Mesenchymal stem cell (in vitro differentiated cells and primary cell): ENCODE results near the gene SKA2.

Experiments used
- DNase-seq: peaks from one replicate; pipeline ENCODE4 v3.0.0-alpha.2; 2013
- H2AFZ ChIP-seq: one replicate; pipeline ENCODE4 v1.6.1; 2013; ENCODE audit warnings: low read depth, mild to moderate bottlenecking, control low read depth, inconsistent platforms, low read length, moderate library complexity
- H2AK5ac ChIP-seq: 2 replicates; pipeline ENCODE4 v1.6.1; 2013; ENCODE audit warnings: low read length, moderate library complexity, mild to moderate bottlenecking, inconsistent platforms; ENCODE audit not compliant: severe bottlenecking
- H2BK120ac ChIP-seq: one replicate; pipeline ENCODE4 v1.6.1; 2013; ENCODE audit warnings: low read depth, mild to moderate bottlenecking, inconsistent platforms, low read length, moderate library complexity
- H2BK12ac ChIP-seq, 2 experiments: one replicate each; pipeline ENCODE4 v1.6.1; 2013; ENCODE audit warnings: inconsistent platforms in 2 of 2, low read length in 2 of 2, mild to moderate bottlenecking in 2 of 2, moderate library complexity in 2 of 2, control low read depth in 1 of 2
- H2BK15ac ChIP-seq: one replicate; pipeline ENCODE4 v1.6.1; 2013; ENCODE audit warnings: mild to moderate bottlenecking, low read depth, inconsistent platforms; ENCODE audit not compliant: poor library complexity, severe bottlenecking
- H2BK5ac ChIP-seq: 2 replicates; pipeline ENCODE4 v1.6.1; 2013; ENCODE audit warnings: low read depth, mild to moderate bottlenecking, low read length, control low read depth, inconsistent platforms; ENCODE audit not compliant: poor library complexity, severe bottlenecking
- H3K14ac ChIP-seq, 2 experiments: one replicate each; pipeline ENCODE4 v1.6.1; 2013; ENCODE audit warnings: inconsistent platforms in 2 of 2, low read length in 2 of 2, control low read depth in 1 of 2, mild to moderate bottlenecking in 1 of 2, moderate library complexity in 1 of 2
- H3K18ac ChIP-seq, 2 experiments: one replicate each; pipeline ENCODE4 v1.6.1; 2013; ENCODE audit warnings: inconsistent platforms in 2 of 2, low read length in 2 of 2, control low read depth in 1 of 2, low read depth in 1 of 2, mild to moderate bottlenecking in 1 of 2
- H3K23ac ChIP-seq, 2 experiments: one replicate each; pipeline ENCODE4 v1.6.1; 2013; ENCODE audit warnings: inconsistent platforms in 2 of 2, low read length in 2 of 2, mild to moderate bottlenecking in 2 of 2, moderate library complexity in 2 of 2, control low read depth in 1 of 2
- H3K27ac ChIP-seq: 2 replicates; pipeline ENCODE4 v1.5.1; 2013; ENCODE audit warnings: mild to moderate bottlenecking, moderate library complexity, low read length, control low read depth, inconsistent platforms; ENCODE audit not compliant: poor library complexity, severe bottlenecking
- H3K27me3 ChIP-seq, 2 experiments: 2 replicates each; pipeline versions ENCODE4 v1.6.1 to v1.7.0; 2013; ENCODE audit warnings: low read length in 2 of 2, mild to moderate bottlenecking in 2 of 2, moderate library complexity in 2 of 2, control low read depth in 1 of 2, inconsistent platforms in 1 of 2; ENCODE audit not compliant: control insufficient read depth in 1 of 2, insufficient read depth in 1 of 2
- H3K36me3 ChIP-seq, 2 experiments: 2 replicates each; pipeline versions ENCODE4 v1.6.1 to v1.7.0; 2013; ENCODE audit warnings: low read length in 2 of 2, control low read depth in 1 of 2, inconsistent platforms in 1 of 2, low read depth in 1 of 2, mild to moderate bottlenecking in 1 of 2; ENCODE audit not compliant: insufficient read depth in 2 of 2, control insufficient read depth in 1 of 2
- H3K4ac ChIP-seq, 2 experiments: one replicate each; pipeline ENCODE4 v1.6.1; 2013; ENCODE audit warnings: inconsistent platforms in 2 of 2, low read length in 2 of 2, mild to moderate bottlenecking in 2 of 2, moderate library complexity in 2 of 2, control low read depth in 1 of 2, low read depth in 1 of 2
- H3K4me1 ChIP-seq: 2 replicates; pipeline ENCODE4 v1.6.1; 2013; ENCODE audit warnings: low read depth, low read length, control low read depth; ENCODE audit not compliant: control insufficient read depth, insufficient read depth
- H3K4me2 ChIP-seq: 2 replicates; pipeline ENCODE4 v1.6.1; 2013; ENCODE audit warnings: low read length, mild to moderate bottlenecking, inconsistent platforms; ENCODE audit not compliant: poor library complexity, severe bottlenecking
- H3K4me3 ChIP-seq, 2 experiments: 2 replicates each; pipeline versions ENCODE4 v1.5.1 to v1.7.0; 2013; ENCODE audit warnings: low read length in 2 of 2, mild to moderate bottlenecking in 2 of 2, control low read depth in 1 of 2, low read depth in 1 of 2; ENCODE audit not compliant: insufficient read depth in 1 of 2
- H3K79me1 ChIP-seq: replicated peaks from 2 replicates; pipeline ENCODE4 v1.6.1; 2013; ENCODE audit warnings: mild to moderate bottlenecking, control low read depth, low read length, inconsistent platforms; ENCODE audit not compliant: poor library complexity, severe bottlenecking
- H3K9ac ChIP-seq: 2 replicates; pipeline ENCODE4 v1.7.0; 2013; ENCODE audit warnings: mild to moderate bottlenecking, low read length, moderate library complexity
- H3K9me3 ChIP-seq: 2 replicates; pipeline ENCODE4 v1.7.0; 2013; ENCODE audit warnings: mild to moderate bottlenecking, low read length; ENCODE audit not compliant: control insufficient read depth
- H4K8ac ChIP-seq: one replicate; pipeline ENCODE4 v1.6.1; 2013; ENCODE audit warnings: inconsistent platforms, mild to moderate bottlenecking, low read length, moderate library complexity
- H4K91ac ChIP-seq: one replicate; pipeline ENCODE4 v1.6.1; 2013; ENCODE audit warnings: mild to moderate bottlenecking, low read length, inconsistent platforms
- WGBS: methylation state at CpG from one replicate; pipeline ENCODE4 v1.1.7; 2013; ENCODE audit warnings: mixed read lengths; 5-methylcytosine and 5-hydroxymethylcytosine counted together

SKA2 gene

DNA sequence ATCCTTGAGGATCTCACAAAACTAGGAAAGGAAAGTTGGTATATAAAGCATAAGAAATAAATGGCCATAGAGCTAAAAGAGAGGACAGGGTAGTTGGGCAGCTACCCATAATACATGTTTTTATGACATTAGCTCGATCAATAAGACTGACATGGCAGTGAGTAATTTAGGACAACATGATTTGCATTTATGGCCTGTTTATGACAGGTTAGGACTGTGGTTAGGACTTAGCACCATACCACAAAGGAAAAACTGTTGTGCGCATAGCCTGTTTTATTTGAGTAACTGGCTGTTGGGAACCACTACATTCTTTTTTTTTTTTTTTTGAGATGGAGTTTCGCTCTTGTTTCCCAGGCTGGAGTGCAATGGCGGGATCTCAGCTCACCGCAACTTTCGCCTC lies 30.3 kb downstream of the SKA2 start:
- Histone ChIP-seq H4K91ac (no peak overlapping the region), H3K27me3 (no peaks in the 10 kb centered on the region), H2BK12ac (no peak overlapping the region), H3K36me3 (peaks cover 5 to 9% of the 10 kb centered on the region in 2 experiments), H2BK120ac (no peak overlapping the region), H3K14ac (no peak overlapping the region), H2BK15ac (no peak overlapping the region), H3K4me1 (peaks cover 3% of the 10 kb centered on the region), H2AFZ (no peak overlapping the region), H2AK5ac (no peak overlapping the region), H3K9ac (no peak overlapping the region), H3K27ac (no peak overlapping the region), H3K18ac (no peak overlapping the region), H3K79me1 (peaks cover 8% of the 10 kb centered on the region), H3K4ac (no peak overlapping the region), H4K8ac (no peak overlapping the region), H3K23ac (no peak overlapping the region), H3K4me2 (no peak overlapping the region), H2BK5ac (no peak overlapping the region), H3K4me3 (no peak overlapping the region), H3K9me3 (no peaks in the 10 kb centered on the region)
- no peak for DNase-seq
- WGBS = 100% methylated on average over 5 of the region's 6 CpGs

DNA sequence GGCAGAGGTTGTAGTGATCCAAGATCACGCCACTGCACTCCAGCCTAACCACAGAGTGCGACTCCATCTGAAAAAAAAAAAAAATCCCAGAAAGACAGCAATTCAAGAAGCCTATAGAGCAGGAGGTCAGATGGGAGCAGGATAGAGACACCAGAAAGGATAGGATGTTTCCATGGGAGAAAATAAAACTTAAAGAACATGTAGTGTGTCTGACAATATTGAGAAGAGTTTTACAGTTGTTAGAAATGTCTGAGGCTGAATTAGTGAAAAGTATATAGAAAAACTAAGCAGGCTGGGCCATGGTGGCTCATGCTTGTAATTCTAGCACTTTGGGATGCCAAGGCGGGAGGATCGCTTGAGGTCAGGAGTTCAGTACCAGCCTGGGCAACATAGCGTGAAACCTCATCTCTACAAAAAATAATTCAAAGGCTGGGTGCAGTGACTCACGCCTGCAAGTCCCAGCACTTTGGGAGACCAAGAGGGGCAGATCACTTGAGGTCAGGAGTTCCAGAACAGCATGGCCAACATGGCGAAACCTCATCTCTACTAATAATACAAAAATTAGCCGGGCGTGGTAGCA lies 33.0 kb downstream of the SKA2 start:
- Histone ChIP-seq H4K8ac (no peak overlapping the region), H3K18ac (no peak overlapping the region), H2AK5ac (no peak overlapping the region), H3K27me3 (no peaks in the 10 kb centered on the region), H3K9me3 (no peaks in the 10 kb centered on the region), H3K9ac (no peak overlapping the region), H2BK5ac (no peak overlapping the region), H3K4me2 (peak overlapping the region; percentile 11), H3K4me3 (no peak overlapping the region), H2AFZ (no peak overlapping the region), H3K14ac (no peak overlapping the region), H2BK15ac (no peak overlapping the region), H2BK120ac (no peak overlapping the region), H3K23ac (no peak overlapping the region), H3K79me1 (peaks cover 6% of the 10 kb centered on the region), H3K36me3 (peaks cover 2 to 15% of the 10 kb centered on the region in 2 experiments), H4K91ac (no peak overlapping the region), H3K4me1 (peaks cover 3% of the 10 kb centered on the region), H2BK12ac (no peak overlapping the region), H3K27ac (peak overlapping the region; percentile 7), H3K4ac (no peak overlapping the region)
- DNase-seq = no peak
- 100% methylated on average over 7 of the region's 9 CpGs for WGBS

DNA sequence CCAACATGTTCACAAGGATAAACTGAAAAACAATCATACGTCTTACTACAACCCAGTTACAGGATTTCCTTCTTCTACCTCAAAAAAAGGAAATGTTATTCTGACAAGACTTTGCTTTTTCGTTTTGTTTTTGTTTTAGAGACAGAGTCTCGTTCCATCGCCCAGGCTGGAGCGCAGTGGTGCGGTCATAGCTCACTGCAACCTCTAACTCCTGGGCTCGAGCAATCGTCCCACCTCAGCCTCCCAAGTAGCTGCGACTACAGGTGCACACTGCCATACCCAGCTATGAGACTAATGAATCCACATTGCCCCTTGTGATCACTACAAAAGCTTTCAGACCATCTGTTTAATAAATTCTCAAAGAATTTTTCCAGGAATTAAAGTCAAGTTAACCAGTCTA lies 39.5 kb downstream of the SKA2 start:
- Histone ChIP-seq H3K4me2 (no peak overlapping the region), H2BK120ac (no peak overlapping the region), H3K18ac (no peak overlapping the region), H3K4me1 (no peaks in the 10 kb centered on the region), H2AFZ (no peak overlapping the region), H3K9me3 (no peaks in the 10 kb centered on the region), H2BK15ac (no peak overlapping the region), H3K79me1 (peaks cover 16% of the 10 kb centered on the region), H2BK5ac (no peak overlapping the region), H3K4me3 (no peak overlapping the region), H3K27me3 (no peaks in the 10 kb centered on the region), H4K8ac (no peak overlapping the region), H3K27ac (no peak overlapping the region), H2BK12ac (no peak overlapping the region), H3K4ac (no peak overlapping the region), H3K36me3 (peaks cover 6 to 16% of the 10 kb centered on the region in 2 experiments), H2AK5ac (no peak overlapping the region), H3K9ac (no peak overlapping the region), H3K23ac (no peak overlapping the region), H3K14ac (no peak overlapping the region), H4K91ac (no peak overlapping the region)
- DNase-seq = no peak
- WGBS = 99% methylated on average over 9 of the region's 9 CpGs

- Histone ChIP-seq H3K27me3 (no peaks in the 10 kb centered on the region), H3K4me2 (no peak overlapping the region), H2BK120ac (no peak overlapping the region), H3K4ac (no peak overlapping the region), H4K8ac (no peak overlapping the region), H2BK12ac (no peak overlapping the region), H2BK15ac (no peak overlapping the region), H2BK5ac (no peak overlapping the region), H3K27ac (no peak overlapping the region), H3K14ac (no peak overlapping the region), H2AFZ (no peak overlapping the region), H3K36me3 (peaks cover 4 to 6% of the 10 kb centered on the region in 2 experiments), H4K91ac (no peak overlapping the region), H3K9me3 (no peaks in the 10 kb centered on the region), H3K79me1 (peaks cover 16% of the 10 kb centered on the region), H3K4me1 (no peaks in the 10 kb centered on the region), H3K4me3 (no peak overlapping the region), H3K9ac (no peak overlapping the region), H3K23ac (no peak overlapping the region), H3K18ac (no peak overlapping the region), H2AK5ac (no peak overlapping the region)
- no peak for DNase-seq
- WGBS = 100% methylated on average over 2 of the region's 3 CpGs
Measured at GRCh38 chr17:59111539-59111938, 43.4 kb downstream of the SKA2 start.
